ENCODE results near the gene THOC3. TPM values are rescaled to one million over a fixed set of nuclear protein-coding genes. Genes with fewer than 3 reads are reported as not detected.
A peak's percentile ranks its signal among the peaks of the same experiment; 100 is the strongest.
"Not testable (repeated sequence)": the region's sequence is repeated elsewhere in the genome, so short reads cannot be mapped to it uniquely, and the experiment has no call there.

Gene THOC3
- total and polyA plus RNA-seq, 11 donors: 4.4 to 22.6 (median 12.7) TPM

DNA sequence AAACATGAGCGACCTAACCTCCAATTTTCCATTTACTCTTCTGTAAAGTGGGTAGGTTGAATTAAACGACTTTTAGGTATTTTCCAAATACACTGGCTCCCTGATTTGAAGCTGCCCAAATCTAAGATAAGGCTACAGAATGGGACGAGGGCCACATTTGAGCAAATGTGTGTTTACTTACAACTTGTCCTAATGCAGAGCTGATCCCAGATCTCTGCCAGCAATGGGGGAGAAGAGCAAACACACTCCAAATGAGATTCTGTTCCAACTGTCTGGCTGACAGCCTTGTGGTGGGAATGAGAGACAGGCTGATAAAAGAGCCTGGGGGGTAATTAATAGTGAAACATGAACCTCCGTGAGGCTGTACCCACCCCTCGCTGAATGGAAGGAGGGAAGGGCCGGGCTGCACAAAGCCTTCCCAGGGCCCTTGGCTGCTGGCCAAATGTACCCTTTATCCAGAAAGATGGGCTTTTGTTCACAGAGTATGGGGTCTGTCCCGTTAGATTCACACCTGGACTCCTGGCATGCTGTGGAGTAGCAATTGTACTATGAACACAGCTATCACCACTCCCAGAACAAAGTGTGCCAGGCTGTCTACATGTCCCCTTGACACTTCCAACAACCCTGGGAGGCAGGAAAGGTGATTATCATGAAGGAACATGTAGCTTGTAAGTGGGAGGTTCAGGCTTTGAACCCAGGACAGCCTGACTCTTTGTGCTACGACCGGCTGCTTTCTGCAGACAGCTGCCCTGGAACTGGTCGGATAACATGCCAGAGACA, 19.6 kb downstream of the THOC3 start:
- H3K36me3 ChIP-seq; H3K27me3 ChIP-seq; H3K4me1 ChIP-seq; H3K9me3 ChIP-seq; H3K27ac ChIP-seq; intact Hi-C loops (cut with DNase I); DNase-seq; H3K4me3 ChIP-seq: not testable (repeated sequence)
- 70 to 89% (median 84%) methylated on average over 2 to 6 of the region's 10 CpGs for WGBS, 4 donors
- ATAC-seq: peak in 1 of 4 donors; percentile 21

DNA sequence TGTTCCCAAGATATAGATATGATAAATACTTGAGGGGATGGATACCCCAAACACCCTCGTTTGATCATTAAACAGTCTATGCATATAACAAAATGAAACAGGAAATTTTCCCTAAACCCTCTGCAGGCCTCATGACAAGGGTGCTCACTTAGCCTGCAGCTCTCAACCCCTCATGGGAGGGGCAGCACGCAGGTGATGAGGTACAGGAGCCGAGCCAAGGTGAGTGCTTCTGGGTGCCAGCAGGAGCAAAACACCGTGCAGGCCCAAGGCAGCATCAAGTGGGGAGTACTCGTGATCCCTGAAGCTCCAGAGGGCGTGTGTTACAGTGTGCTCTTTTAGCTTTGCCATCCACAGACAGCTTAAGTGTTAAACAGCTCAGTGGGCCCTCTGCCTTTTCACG, 24.9 kb downstream of the THOC3 start:
- H3K27ac ChIP-seq; ATAC-seq; H3K9me3 ChIP-seq; H3K4me3 ChIP-seq; intact Hi-C loops (cut with DNase I); H3K36me3 ChIP-seq; DNase-seq; H3K27me3 ChIP-seq; H3K4me1 ChIP-seq: not testable (repeated sequence)
- 89 to 100% (median 96%) methylated on average over 1 to 5 of the region's 7 CpGs for WGBS, 4 donors

DNA sequence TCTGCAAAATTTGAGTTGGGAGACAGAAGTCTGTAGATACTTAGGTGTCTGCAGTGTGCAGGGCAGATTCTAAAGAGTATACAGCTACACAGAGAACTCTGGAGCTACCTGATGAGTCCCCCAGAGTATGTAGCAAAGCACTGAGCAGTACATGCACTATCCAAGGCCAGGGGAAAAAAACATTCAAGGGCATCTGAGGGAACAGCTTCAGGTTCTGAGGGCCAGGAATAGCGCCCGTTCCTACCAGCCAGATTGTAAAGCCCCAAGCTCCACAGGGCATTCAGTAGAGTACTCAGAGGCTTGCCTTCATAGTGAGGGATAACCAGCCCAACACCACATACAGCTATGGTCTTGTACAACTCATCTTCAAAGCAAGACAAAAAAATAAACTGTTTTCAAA, 27.5 kb downstream of the THOC3 start:
- H3K9me3 ChIP-seq; DNase-seq; H3K4me3 ChIP-seq; H3K36me3 ChIP-seq; intact Hi-C loops (cut with DNase I); H3K4me1 ChIP-seq; H3K27ac ChIP-seq; H3K27me3 ChIP-seq: not testable (repeated sequence)
- WGBS, 4 donors: 74 to 100% (median 80%) methylated on average over 2 of the region's 2 CpGs
- peak in 3 of 4 donors; percentile 20 to 50 (median 36) for ATAC-seq

DNA sequence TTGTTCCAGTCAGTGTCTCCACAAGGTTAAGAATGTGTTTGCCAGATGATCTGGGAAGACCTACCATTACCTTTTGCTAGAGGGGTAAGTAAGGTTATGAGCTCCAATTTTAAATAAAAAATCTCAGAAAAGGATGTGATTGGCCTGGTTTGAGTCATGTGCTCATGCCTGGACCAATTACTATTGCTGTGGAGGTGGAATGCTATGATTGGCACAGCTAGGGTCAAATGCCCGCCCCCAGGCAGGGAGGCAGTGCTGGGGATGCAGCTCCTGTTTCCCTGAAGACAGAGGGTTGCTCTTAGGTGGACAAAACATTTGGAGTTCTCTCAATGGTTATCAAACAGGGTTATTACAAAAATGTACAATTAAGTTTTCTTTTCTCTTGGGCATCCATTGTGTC, 29.6 kb downstream of the THOC3 start:
- H3K36me3 ChIP-seq; H3K27me3 ChIP-seq; H3K27ac ChIP-seq; ATAC-seq; intact Hi-C loops (cut with DNase I); H3K9me3 ChIP-seq; H3K4me1 ChIP-seq; H3K4me3 ChIP-seq; DNase-seq: not testable (repeated sequence)
- WGBS, 4 donors: 78 to 100% (median 86%) methylated on average over 1 of the region's 1 CpG

DNA sequence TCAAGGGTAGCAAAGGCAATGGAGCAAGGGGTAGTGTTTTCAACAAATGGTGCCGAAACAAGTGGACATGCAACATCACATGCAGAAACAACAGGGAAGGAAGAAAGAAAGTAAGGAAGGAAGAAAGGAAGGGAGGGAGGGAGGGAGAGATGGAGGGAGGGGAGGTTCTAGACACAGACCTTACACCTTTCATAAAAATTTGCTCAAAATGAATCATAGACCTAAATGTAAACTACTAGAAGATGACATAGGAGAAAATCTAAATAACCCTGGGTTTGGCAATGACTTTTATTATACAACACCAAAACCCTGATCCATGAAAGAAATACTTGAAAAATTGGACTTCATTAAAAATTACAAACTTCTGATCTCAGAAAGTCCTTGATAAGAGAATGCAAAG, 39.4 kb downstream of the THOC3 start:
- intact Hi-C loops (cut with DNase I); H3K4me1 ChIP-seq; ATAC-seq; DNase-seq; H3K27ac ChIP-seq; H3K4me3 ChIP-seq; H3K36me3 ChIP-seq; H3K27me3 ChIP-seq; H3K9me3 ChIP-seq: not testable (repeated sequence)
- WGBS, 4 donors: 95 to 100% (median 96%) methylated on average over 1 of the region's 1 CpG

DNA sequence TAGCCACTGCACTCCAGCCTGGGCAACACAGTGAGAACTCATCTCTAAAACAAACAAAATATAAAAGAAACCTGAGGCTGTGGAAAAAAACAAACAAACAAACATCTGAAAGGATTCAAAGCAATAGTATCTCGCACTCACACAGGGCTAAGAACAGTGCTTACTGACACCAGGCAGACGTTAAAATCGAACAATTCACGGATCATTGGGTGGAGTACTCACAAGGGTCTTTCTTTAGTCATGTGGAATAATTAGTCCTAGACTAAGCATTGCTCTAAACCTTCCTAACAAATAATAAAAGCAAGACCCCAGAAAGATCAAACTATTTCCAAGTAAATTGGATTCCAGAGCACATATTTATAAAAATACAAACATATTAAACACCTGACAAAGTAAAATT, 43.0 kb downstream of the THOC3 start:
- WGBS, 4 donors: 94 to 96% (median 95%) methylated on average over 4 of the region's 4 CpGs
- H3K9me3 ChIP-seq; H3K4me1 ChIP-seq; H3K36me3 ChIP-seq; H3K27ac ChIP-seq; H3K27me3 ChIP-seq; intact Hi-C loops (cut with DNase I); H3K4me3 ChIP-seq; ATAC-seq; DNase-seq: not testable (repeated sequence)

DNA sequence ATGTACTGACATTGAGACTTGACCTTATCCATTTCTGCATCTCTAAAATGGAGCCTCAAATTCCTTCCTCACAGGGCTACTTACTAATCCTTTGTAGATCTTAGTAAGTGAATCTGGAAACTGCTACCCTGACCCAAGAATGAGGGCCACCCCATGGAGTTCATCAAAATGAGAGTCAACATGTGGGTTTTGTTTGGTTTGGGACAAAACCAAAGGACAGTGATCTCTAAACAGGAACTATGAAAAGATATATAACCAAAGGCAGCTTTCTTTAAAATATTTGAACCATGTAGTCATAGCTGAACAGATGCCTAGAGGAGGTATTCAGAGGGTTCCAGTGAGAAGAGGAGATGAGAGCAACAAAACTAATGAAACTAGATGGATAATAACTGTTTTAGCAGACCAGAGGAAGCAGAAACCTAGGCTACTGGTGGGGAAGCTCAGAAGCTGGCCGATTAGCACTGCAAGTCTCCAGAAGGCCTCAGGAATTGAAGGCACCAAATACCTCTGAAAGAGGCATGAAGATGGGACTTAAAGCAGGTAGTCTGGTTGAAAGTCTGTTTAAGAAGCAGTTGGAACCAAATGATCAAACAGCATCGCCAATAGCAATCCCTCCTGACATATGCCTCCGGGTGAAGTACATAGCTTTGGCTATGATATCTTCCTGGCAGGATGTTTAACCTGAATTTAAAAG, 45.8 kb downstream of the THOC3 start:
- ATAC-seq: no peak
- no peak overlapping the region for H3K4me3 ChIP-seq
- WGBS, 4 donors: 82 to 91% (median 89%) methylated on average over 3 of the region's 3 CpGs
- TF ChIP-seq POLR2A (IDR thresholded peaks at IDR 0.05): no peak
- TF ChIP-seq, protein P1, sequence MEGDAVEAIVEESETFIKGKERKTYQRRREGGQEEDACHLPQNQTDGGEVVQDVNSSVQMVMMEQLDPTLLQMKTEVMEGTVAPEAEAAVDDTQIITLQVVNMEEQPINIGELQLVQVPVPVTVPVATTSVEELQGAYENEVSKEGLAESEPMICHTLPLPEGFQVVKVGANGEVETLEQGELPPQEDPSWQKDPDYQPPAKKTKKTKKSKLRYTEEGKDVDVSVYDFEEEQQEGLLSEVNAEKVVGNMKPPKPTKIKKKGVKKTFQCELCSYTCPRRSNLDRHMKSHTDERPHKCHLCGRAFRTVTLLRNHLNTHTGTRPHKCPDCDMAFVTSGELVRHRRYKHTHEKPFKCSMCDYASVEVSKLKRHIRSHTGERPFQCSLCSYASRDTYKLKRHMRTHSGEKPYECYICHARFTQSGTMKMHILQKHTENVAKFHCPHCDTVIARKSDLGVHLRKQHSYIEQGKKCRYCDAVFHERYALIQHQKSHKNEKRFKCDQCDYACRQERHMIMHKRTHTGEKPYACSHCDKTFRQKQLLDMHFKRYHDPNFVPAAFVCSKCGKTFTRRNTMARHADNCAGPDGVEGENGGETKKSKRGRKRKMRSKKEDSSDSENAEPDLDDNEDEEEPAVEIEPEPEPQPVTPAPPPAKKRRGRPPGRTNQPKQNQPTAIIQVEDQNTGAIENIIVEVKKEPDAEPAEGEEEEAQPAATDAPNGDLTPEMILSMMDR (IDR thresholded peaks at IDR 0.05): no peak
- no peaks in the 10 kb centered on the region for H3K4me1 ChIP-seq
- no peaks in the 10 kb centered on the region for H3K27me3 ChIP-seq
- DNase-seq: no peak
- intact Hi-C loops (cut with DNase I): no loop called here
- no peak overlapping the region for H3K27ac ChIP-seq
- H3K9me3 ChIP-seq: no peaks in the 10 kb centered on the region
- no peaks in the 10 kb centered on the region for H3K36me3 ChIP-seq
